GM19324 (cell line): ENCODE measurements around the gene ITGB5.
"Not testable (repeated sequence)": the region's sequence is repeated elsewhere in the genome, so short reads cannot be mapped to it uniquely, and the experiment has no call there.

Source experiments
- ATAC-seq: cut with Tn5 transposase; IDR thresholded peaks from one replicate; pipeline ENCODE4 v1.9.1; 2021; ENCODE audit warnings: mild to moderate bottlenecking, moderate library complexity; ENCODE audit not compliant: unreplicated experiment, low FRiP score

ITGB5 gene

GRCh38 chr3:124793054-124793739 is 94.0 kb downstream of the ITGB5 start:
- ATAC-seq, result no peak

- no peak for ATAC-seq
These were observed 94.7 kb downstream of the ITGB5 start for GRCh38 chr3:124792341-124793040.

- no peak for ATAC-seq
These were observed 95.5 kb downstream of the ITGB5 start for GRCh38 chr3:124791639-124792151.

GRCh38 chr3:124791142-124791541 is 96.0 kb downstream of the ITGB5 start:
- ATAC-seq, result no peak

- ATAC-seq, result not testable (repeated sequence)
These were observed 98.1 kb downstream of the ITGB5 start for GRCh38 chr3:124789103-124789502.

GRCh38 chr3:124788254-124788745 is 98.9 kb downstream of the ITGB5 start:
- no peak for ATAC-seq

GRCh38 chr3:124787476-124788195 is 99.5 kb downstream of the ITGB5 start:
- ATAC-seq, result no peak

- no peak for ATAC-seq
These were observed 100.5 kb downstream of the ITGB5 start for GRCh38 chr3:124786511-124787241.

- ATAC-seq, result no peak
These were observed 101.2 kb downstream of the ITGB5 start for GRCh38 chr3:124785973-124786372.

GRCh38 chr3:124784686-124785382 is 102.3 kb downstream of the ITGB5 start:
- no peak for ATAC-seq

- no peak for ATAC-seq
These were observed 103.5 kb downstream of the ITGB5 start for GRCh38 chr3:124783696-124784095.

- not testable (repeated sequence) for ATAC-seq
These were observed 104.8 kb downstream of the ITGB5 start for GRCh38 chr3:124782377-124782712.

- no peak for ATAC-seq
These were observed 105.4 kb downstream of the ITGB5 start for GRCh38 chr3:124781476-124782376.

- no peak for ATAC-seq
These were observed 106.2 kb downstream of the ITGB5 start for GRCh38 chr3:124780761-124781475.

GRCh38 chr3:124780356-124780755 is 106.8 kb downstream of the ITGB5 start:
- no peak for ATAC-seq

- no peak for ATAC-seq
These were observed 107.4 kb downstream of the ITGB5 start for GRCh38 chr3:124779751-124780191.

- no peak for ATAC-seq
These were observed 108.0 kb downstream of the ITGB5 start for GRCh38 chr3:124779116-124779515.

- no peak for ATAC-seq
These were observed 109.2 kb downstream of the ITGB5 start for GRCh38 chr3:124777762-124778470.
